HEK293 (cell line): ENCODE results near the gene HLA-DOB.

ENCODE experiments used
- CTCF ChIP-seq: fragments of 450-650 bp; formaldehyde crosslinking; IDR thresholded peaks from 2 replicates; pipeline ENCODE4 v1.5.1; 2016; ENCODE audit warnings: missing biosample characterization, missing genetic modification characterization
- HIC1 ChIP-seq: fragments of 450-650 bp; formaldehyde crosslinking; IDR thresholded peaks from 2 replicates; pipeline ENCODE4 v1.5.1; 2016; ENCODE audit warnings: missing biosample characterization, missing genetic modification characterization
- YY1 ChIP-seq: fragments of 450-650 bp; formaldehyde crosslinking; IDR thresholded peaks from 2 replicates; pipeline ENCODE4 v1.5.1; 2018; ENCODE audit warnings: missing biosample characterization, missing genetic modification characterization
- ZNF830 ChIP-seq: fragments of 450-650 bp; IDR thresholded peaks from 2 replicates; pipeline ENCODE4 v1.5.0; 2018; ENCODE audit warnings: missing biosample characterization, missing genetic modification characterization, low read depth, mild to moderate bottlenecking, moderate library complexity

- no peak for TF ChIP-seq CTCF (tag by site-specific recombination)
- TF ChIP-seq ZNF830 (tag by site-specific recombination), result no peak
- TF ChIP-seq HIC1 (tag by site-specific recombination), result no peak
- no peak for TF ChIP-seq YY1 (tag by site-specific recombination)
Measured at GRCh38 chr6:32855467-32856174, 38.8 kb upstream of the HLA-DOB start.
